B cell (primary cell): Measurements from ENCODE around the gene SPP2.

Source experiments
- CTCF ChIP-seq: fragments of 200-600 bp; IDR thresholded peaks from one replicate; pipeline ENCODE4 v1.8.0; 2022; ENCODE audit warnings: antibody characterized with exemption, mild to moderate bottlenecking
- EZH2 ChIP-seq: IDR thresholded peaks from 2 replicates; pipeline ENCODE4 v1.6.1; 2012; ENCODE audit warnings: borderline replicate concordance, low read depth, mild to moderate bottlenecking, moderate library complexity, low read length; ENCODE audit not compliant: insufficient read depth, poor library complexity, severe bottlenecking

- TF ChIP-seq CTCF = no peak
- TF ChIP-seq EZH2 = no peak
Observed at GRCh38 chr2:234026693-234027254, 23.7 kb upstream of the SPP2 start.
